SH-SY5Y (cell line): ENCODE data around the gene FCER2.

ENCODE experiments used
- GATA2 ChIP-seq: IDR thresholded peaks from 2 replicates; pipeline ENCODE4 v1.6.1; 2011; ENCODE audit warnings: mild to moderate bottlenecking, low read depth, low read length
- GATA3 ChIP-seq: IDR thresholded peaks from 2 replicates; pipeline ENCODE4 v1.6.1; 2011; ENCODE audit warnings: low read depth, mild to moderate bottlenecking, low read length, moderate library complexity

The FCER2 gene

DNA sequence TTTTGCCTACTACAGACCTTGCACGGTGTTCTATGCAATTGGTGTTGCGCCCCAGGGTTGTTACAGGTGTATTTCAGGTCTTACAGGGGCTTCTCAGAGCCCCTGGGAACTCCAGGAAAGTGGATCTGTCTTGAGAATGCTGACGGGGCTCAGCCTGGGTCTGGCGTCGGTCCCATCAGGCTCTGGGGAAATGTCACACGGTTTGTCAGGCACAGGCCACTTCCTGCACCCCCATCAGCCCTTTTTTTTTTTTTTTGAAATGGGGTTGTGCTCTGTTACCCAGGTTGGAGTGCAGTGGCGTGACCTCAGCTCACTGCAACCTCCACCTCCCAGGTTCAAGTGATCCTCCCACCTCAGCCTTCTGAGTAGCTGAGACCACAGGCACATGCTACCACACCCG lies 16.7 kb upstream of the FCER2 start:
- TF ChIP-seq GATA3, result no peak
- TF ChIP-seq GATA2, result no peak

DNA sequence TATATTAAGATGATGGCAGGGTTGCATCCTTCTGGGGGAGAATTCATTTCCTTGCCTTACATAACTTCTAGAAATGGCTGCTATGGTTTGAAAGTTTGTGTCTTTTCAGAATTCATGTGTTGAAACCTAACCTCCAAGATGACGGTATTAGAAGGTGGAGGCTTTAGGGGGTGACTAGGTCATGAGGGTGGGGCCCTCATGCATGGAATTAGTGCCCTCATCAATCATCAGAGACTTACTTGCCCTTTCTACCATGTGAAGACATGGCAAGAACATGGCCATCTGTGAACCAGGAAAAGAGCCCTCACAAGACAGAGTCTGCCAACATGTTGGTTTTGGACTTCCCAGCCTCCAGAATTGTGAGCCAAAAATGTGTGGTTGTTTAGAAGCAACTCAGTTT lies 14.8 kb upstream of the FCER2 start:
- TF ChIP-seq GATA2 (no peak), GATA3 (no peak)

DNA sequence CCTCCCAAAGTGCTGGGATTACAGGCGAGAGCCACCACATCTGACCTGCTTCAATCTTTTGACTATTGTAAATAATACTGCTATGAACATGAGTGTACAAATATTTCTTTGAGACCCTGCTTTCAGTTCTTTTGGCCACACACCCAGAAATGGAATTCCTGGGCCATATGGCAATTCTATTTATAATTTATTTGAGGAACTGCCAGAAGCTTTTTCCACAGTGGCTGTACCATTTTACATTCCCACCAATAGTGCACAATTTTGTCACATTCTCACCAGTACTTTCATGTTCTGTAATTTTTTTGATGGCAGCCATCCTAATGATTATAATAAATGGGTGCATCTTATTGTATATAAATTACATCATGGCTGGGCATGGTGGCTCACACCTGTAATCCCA lies 13.7 kb upstream of the FCER2 start:
- no peak for TF ChIP-seq GATA3
- no peak for TF ChIP-seq GATA2

DNA sequence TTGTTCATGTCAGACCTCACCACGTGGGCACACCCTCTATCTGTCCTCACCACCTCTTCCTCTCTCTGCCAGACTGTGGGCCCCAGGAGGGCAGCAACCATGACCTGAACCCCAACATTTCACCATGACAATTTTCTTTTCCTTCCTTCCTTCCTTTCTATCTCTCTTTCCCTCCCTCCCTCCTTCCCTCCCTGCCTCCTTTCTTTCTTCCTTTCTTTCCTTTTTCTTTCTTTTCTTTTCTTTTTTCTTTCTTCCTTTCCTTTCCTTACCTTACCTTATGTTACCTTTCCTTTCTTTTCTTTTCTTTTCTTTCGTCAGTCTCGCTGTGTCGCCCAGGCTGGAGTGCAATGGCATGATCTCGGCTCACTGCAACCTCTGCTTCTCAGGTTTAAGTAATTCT lies 8.7 kb upstream of the FCER2 start:
- no peak for TF ChIP-seq GATA2
- TF ChIP-seq GATA3, result no peak

DNA sequence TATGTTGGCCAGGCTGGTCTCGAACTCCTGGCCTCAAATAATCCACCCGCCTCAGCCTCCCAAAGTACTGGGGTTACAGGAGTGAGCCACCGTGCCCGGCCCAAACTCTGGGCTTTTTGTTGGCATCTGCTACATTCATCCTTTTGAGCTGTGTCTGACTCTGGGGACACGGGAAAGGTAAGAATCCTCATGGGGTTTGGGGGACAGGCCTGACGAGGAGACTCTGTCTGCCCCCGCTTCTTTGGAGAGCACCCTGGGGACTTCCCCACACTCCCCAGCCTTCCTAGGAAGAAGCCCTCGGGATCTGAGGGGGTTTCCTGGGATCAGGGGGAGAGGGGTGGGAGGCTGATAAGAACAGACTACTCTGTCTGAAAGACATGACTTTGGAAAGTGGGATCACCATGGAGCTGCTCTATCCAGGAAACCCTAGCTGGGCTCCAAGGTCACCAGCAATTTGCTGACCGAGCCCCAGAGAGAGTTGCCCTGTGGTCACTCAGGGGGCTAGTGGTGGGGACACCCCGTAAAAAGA lies 8.1 kb upstream of the FCER2 start:
- TF ChIP-seq GATA2 (no peak), GATA3 (no peak)

DNA sequence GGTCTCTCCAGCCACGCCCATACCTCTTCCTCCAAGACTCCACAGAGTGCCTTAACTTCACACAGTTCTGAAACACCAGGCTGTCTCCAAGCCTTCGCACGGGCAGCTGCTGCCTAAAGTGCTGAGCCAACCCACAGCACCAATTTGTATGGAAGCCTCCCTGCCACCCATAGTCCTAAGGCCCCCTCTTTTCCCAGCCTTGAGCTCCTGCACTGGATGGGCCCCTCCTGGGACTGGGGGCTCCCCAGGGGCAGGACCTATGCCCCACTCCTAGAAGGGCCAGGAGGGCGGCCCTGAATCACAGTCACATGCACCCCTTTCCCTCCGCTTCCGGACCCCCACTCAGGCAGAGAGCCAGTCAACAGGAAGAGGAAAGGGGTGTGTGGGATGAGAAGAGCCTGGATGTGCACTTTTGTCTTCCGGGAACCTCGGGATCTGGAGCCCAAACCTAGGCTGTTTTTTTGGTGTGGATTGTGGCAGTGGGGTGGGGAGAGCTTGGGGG lies 5.1 kb upstream of the FCER2 start:
- no peak for TF ChIP-seq GATA3

DNA sequence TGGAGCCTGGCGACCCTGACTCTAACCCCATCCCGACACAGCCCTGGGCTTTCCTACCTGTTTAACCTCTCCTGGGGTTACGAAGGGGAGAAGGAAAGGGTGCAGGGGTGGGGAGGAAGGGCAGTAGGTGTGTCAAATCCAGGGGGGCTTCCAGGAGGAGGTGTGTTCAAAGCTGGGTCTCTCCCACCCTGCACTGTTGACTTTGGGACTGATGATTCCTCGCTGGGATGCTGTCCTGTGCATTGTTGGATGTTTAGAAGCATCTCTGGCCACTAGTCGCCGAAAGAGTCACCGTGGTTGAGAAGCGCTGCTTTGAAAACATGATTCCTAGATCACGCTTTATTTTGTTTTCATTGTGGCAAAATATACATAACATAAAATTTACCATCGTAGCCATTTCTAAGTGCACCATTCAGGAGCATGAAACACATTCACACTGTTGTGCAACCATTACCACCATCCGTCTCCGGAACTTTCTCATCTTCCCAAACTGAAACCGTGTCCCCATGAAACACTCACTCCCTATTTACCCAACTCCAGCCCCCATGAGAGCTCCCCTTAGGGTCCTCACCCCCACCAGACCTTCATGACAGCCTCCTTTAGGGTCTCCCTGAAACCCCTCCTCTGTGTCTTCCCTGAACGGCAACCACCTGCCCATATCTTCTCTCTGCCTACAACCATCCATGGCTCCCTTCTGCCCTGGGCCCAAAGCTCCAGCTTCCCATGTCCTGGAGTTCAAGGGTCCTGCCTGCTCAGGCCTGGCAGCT lies 4.4 kb upstream of the FCER2 start:
- TF ChIP-seq GATA3 (no peak), GATA2 (no peak)

DNA sequence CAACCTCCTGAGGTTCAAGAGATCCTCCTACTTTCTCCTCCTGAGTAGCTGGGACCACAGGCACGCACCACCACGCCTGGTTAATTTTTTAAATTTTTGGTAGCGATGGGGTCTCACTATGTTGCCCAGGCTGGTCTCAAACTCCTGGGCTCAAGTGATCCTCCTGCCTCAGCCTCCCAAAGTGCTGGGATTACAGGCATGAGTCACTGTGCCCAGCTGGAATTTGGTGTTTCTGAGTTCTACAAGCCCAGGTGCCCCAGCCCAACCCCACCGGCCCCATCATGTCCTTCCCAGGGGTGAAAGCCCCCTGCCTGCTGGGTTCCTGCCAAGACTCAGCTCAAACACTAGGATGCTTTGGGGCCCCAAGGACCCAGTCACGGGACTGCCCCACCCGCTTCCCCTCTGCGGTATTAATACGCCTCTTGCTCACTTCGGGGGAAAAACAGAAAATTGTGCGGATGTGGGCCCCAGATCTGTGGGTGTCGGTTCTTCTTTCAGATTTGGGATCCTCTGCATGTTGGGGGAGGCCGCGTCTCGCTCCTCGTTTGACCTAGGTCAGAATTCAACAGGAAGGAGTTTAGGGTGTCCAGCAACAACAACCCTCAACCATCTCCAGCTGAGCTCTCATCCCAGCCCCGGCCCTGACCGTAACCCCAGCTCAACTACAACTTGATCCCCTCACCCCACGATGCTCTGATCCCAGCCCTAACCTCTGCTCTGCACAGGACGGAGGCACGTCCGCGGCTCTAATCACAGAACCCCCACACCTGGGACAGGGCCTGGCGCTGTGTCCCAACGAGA lies 3.7 kb upstream of the FCER2 start:
- TF ChIP-seq GATA3 (no peak), GATA2 (no peak)

DNA sequence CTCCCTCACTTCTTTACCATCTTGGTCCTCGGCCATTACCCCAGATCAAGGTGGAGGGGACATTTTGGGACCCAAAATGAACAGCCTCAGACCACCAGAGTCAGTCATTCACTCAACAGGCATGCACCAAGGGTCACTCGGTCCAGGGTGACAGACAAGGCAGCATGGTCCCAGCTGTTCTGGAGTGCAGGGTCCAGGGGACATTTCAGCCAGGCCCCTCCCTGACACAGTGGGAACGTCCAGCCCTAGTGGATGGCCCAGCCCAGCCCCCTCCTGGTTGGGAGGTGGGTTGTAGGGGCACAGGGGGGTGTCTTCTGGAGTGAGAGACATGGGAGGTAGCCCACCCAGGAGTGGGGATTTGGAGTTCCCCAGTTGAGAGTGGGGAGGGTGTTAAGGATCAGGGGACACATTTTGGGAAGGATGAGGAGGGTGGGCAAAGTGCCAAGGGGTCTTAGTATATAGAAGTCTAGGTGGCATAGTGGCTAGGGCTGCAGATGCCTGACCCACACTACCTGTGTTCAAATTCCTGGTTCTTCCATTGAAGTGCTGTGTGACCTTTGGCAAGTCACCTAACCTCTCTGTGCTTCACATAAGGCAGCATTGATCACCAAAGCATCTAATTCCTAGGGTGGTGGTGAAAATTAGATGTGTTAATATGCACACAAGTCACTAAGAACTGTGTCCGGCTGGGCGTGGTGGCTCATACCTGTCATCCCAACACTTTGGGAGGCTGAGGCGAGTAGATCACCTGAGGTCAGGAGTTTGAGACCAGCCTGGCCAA lies 2.5 kb upstream of the FCER2 start:
- TF ChIP-seq GATA3 (no peak), GATA2 (no peak)

DNA sequence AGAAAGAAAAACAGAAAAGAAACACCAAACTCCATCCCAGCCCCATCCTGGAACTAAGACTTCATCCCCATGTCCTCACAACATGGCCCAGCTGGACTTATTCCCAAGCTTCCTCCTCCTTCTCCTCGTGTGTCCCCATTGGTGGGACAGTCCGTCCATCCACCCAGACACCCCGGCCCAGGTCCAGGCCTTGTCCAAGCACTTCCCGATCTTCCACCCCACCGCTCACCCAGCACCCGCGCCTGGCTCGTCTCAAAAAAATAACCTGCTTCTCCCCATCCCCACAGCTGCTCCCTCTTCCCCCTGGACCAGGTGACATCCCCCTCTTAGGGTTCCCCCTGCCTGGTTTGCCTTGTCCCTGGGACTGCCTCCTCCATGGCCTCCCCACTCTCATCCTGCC lies 1.4 kb upstream of the FCER2 start:
- TF ChIP-seq GATA2, result no peak

DNA sequence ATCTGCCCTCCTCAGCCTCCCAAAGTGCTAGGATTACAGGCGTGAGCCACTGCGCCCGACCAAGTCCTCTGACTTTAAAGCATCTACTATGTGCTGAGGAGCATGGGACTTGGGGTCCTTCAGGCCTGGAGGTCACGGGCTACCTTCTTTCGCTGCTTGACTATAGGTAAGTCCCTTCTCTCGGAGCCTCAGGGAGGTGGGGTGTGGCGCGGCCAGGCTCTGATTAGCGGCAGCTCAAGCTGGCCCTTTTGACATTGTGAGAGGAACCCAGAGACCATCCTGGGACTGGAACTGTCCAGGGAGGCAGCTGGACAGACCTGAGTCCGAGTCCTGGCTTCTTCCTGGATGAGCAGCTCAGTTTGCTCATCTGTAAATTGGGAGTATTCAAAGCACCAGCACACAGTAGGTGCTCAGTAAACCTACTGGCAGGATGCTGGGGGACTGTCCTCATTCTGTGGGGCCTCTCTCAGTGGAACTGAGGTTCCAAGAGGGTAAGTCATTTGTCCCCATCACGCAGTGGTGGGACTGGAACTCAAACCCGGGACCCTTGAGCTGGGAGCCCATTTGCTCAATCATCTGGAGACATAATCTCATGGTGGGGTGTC lies 780 bp downstream of the FCER2 start:
- TF ChIP-seq GATA3 (no peak), GATA2 (no peak)

DNA sequence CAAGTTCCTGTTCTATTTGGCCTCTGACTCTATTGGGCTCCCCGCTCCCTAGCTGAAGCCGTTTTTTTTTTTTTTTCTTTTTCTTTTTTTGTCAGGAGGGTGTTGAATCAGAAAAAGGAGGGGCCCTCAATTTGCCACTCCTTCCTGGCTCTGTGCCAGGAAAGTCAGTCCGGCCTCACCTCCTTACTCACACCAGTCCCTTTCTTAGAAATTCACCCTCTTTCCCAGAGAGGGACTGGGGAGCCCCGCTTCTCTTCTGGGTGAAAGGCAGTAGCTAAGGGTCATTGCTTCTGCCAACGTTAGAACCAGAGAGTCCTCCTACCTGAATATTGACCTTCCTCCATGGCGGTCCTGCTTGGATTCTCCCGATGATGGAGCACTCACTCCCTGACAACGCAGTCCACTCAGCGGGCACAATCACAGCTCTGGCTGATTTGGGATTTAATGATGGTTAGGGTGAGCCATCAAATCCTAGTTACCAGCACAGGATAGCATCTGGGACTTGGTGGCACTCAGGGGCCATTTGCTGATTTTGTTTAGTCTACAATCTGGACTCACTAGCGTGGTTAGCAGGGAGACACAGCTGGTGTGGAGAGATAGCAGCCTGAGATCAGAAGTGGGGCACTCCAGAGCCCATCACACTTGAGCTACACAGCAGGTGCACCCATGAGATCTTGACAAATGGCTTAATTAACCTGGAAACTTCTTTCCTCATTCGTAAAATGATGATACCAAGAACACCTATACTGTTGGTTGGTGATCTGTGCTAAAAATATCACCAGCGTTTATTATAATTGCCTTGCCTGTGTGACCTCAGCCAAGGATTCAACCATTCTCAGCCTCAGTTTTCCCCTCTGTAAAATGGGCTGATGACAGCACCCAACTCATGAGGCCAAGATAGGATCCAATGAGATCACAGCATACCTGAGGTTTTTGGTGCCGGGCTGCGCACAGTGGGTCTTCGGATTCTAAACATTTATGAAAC lies 2.2 kb downstream of the FCER2 start:
- TF ChIP-seq GATA2 (no peak), GATA3 (no peak)

DNA sequence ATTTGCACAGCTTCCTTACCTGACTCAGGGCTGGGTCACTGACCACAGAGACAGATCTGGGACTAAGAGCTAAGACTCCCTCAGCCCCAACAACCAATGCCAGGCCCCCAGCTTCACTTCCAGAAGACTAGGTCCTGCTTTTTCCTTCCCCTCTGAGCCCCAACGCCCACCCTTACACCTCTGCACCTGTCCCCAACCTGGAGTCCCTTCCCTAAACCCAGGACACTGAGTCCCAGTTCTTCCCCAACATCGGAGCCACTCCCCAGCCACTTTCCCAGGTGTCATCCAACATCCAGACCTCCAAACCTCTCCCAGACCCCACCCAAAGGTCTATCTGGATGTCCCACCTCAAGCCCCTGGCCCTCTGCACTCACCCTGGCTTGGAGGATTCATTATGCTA lies 2.9 kb downstream of the FCER2 start:
- no peak for TF ChIP-seq GATA2
- TF ChIP-seq GATA3, result no peak
